SHP77 (cell line): ENCODE results near the gene ZNF679.
"Not testable (repeated sequence)": the region's sequence is repeated elsewhere in the genome, so short reads cannot be mapped to it uniquely, and the experiment has no call there.

Experiments used
- DNase-seq, 2 experiments: peaks; one replicate each; lab custom pipeline; 2025; lab: John Stamatoyannopoulos, UW

ZNF679 gene

GRCh38 chr7:64228174-64228573 lies at the start of gene ZNF679:
Gene ZNF679, plus strand, starts transcription at chr7:64228474. Its CDS starts 20,644 bp downstream, at chr7:64249118.
- not testable (repeated sequence) for DNase-seq

- DNase-seq: no peak
These were observed 47.3 kb upstream of the ZNF679 start for GRCh38 chr7:64180989-64181388.

- DNase-seq: no peak
These were observed 46.7 kb upstream of the ZNF679 start for GRCh38 chr7:64181586-64181985.

- no peak for DNase-seq
These were observed 46.1 kb upstream of the ZNF679 start for GRCh38 chr7:64182036-64182790.

- DNase-seq: no peak
These were observed 45.0 kb upstream of the ZNF679 start for GRCh38 chr7:64183126-64183742.

GRCh38 chr7:64183827-64184372 lies 44.4 kb upstream of the ZNF679 start:
- no peak for DNase-seq

- no peak for DNase-seq
These were observed 43.9 kb upstream of the ZNF679 start for GRCh38 chr7:64184376-64184775.

- no peak for DNase-seq
These were observed 40.9 kb upstream of the ZNF679 start for GRCh38 chr7:64187408-64187807.

GRCh38 chr7:64192148-64192704 lies 36.0 kb upstream of the ZNF679 start:
- DNase-seq: no peak

- no peak for DNase-seq
These were observed 35.5 kb upstream of the ZNF679 start for GRCh38 chr7:64192775-64193174.

GRCh38 chr7:64206903-64207302 lies 21.4 kb upstream of the ZNF679 start, which contains the start of gene ZNF735:
Gene ZNF735, plus strand, starts transcription at chr7:64207203. Its CDS starts 0 bp downstream, at chr7:64207203.
- peak in 1 of 2 experiments; percentile 19 for DNase-seq

GRCh38 chr7:64219710-64220298 lies 8.5 kb upstream of the ZNF679 start:
- not testable (repeated sequence) for DNase-seq

- DNase-seq: no peak
These were observed 4.9 kb upstream of the ZNF679 start for GRCh38 chr7:64223366-64223765.

- DNase-seq: no peak
These were observed 38.2 kb downstream of the ZNF679 start for GRCh38 chr7:64266341-64266919.

- no peak for DNase-seq
These were observed 49.4 kb downstream of the ZNF679 start for GRCh38 chr7:64277630-64278029.

GRCh38 chr7:64294701-64295420 lies 66.6 kb downstream of the ZNF679 start:
- no peak for DNase-seq

GRCh38 chr7:64297418-64297817 lies 69.1 kb downstream of the ZNF679 start:
- not testable (repeated sequence) for DNase-seq

- no peak for DNase-seq
These were observed 72.5 kb downstream of the ZNF679 start for GRCh38 chr7:64300641-64301405.

- DNase-seq: no peak
These were observed 79.2 kb downstream of the ZNF679 start for GRCh38 chr7:64307254-64308015.

GRCh38 chr7:64308016-64308270 lies 79.7 kb downstream of the ZNF679 start:
- DNase-seq: no peak
